GM23338 (cell line): ENCODE measurements around the gene GSTA5. TPM values are rescaled to one million over a fixed set of nuclear protein-coding genes. Genes with fewer than 3 reads are reported as not detected.

Experiments used
- ATAC-seq: fragments of 200-7000 bp; cut with Tn5 transposase; 3 replicates; pipeline ENCODE4 v1.9.1; 2020
- DNase-seq: peaks from one replicate; pipeline ENCODE4 v3.0.0-alpha.2; 2015; ENCODE audit warnings: low spot score
- H2AFZ ChIP-seq: fragments of 200-600 bp; sonication (generic); 2 replicates; pipeline ENCODE4 v1.8.0; 2016; ENCODE audit warnings: antibody characterized with exemption, mild to moderate bottlenecking, moderate library complexity
- H3F3A ChIP-seq: fragments of 200-600 bp; sonication (generic); replicated peaks from 2 replicates; pipeline ENCODE4 v1.8.0; 2017; ENCODE audit warnings: antibody characterized with exemption, mixed run types, low read depth
- H3K27ac ChIP-seq: fragments of 200-600 bp; sonication (generic); 2 replicates; pipeline ENCODE4 v1.6.1; 2016; ENCODE audit warnings: low read depth
- H3K27me3 ChIP-seq: fragments of 200-600 bp; sonication (generic); 2 replicates; pipeline ENCODE4 v1.8.0; 2016; ENCODE audit warnings: mild to moderate bottlenecking, mixed run types, moderate library complexity; ENCODE audit not compliant: insufficient read depth
- H3K36me3 ChIP-seq: fragments of 200-600 bp; sonication (generic); 2 replicates; pipeline ENCODE4 v1.8.0; 2016; ENCODE audit warnings: mild to moderate bottlenecking; ENCODE audit not compliant: insufficient read depth
- H3K4me1 ChIP-seq: fragments of 200-600 bp; sonication (generic); 2 replicates; pipeline ENCODE4 v1.8.0; 2016; ENCODE audit warnings: mild to moderate bottlenecking, moderate library complexity; ENCODE audit not compliant: insufficient read depth
- H3K4me2 ChIP-seq: fragments of 200-600 bp; sonication (generic); 2 replicates; pipeline ENCODE4 v1.7.1; 2017; ENCODE audit warnings: mixed run types
- H3K4me3 ChIP-seq: fragments of 200-600 bp; sonication (generic); 2 replicates; pipeline ENCODE4 v1.6.1; 2016; ENCODE audit warnings: mixed run types
- H3K79me2 ChIP-seq: fragments of 200-600 bp; sonication (generic); replicated peaks from 2 replicates; pipeline ENCODE4 v1.8.0; 2017; ENCODE audit warnings: mild to moderate bottlenecking; ENCODE audit not compliant: insufficient read depth
- H3K9me2 ChIP-seq: fragments of 200-600 bp; sonication (generic); 2 replicates; pipeline ENCODE4 v1.8.0; 2017; ENCODE audit not compliant: insufficient read depth
- H4K20me1 ChIP-seq: fragments of 200-600 bp; sonication (generic); replicated peaks from 2 replicates; pipeline ENCODE4 v1.8.0; 2017; ENCODE audit warnings: mild to moderate bottlenecking; ENCODE audit not compliant: insufficient read depth
- H3K27ac Mint-ChIP-seq: 2 replicates; pipeline ENCODE4 v1.8.0; 2020; ENCODE audit warnings: inconsistent platforms, mild to moderate bottlenecking, moderate library complexity, mixed read lengths
- H3K27me3 Mint-ChIP-seq: 3 replicates; pipeline ENCODE4 v1.8.0; 2022; ENCODE audit warnings: low read depth, mild to moderate bottlenecking, moderate library complexity, mixed read lengths, inconsistent platforms; ENCODE audit not compliant: insufficient read depth, poor library complexity
- H3K36me3 Mint-ChIP-seq: 3 replicates; pipeline ENCODE4 v1.8.0; 2021; ENCODE audit warnings: low read depth, mild to moderate bottlenecking, inconsistent platforms, moderate library complexity, mixed read lengths
- H3K4me1 Mint-ChIP-seq: 3 replicates; pipeline ENCODE4 v1.8.0; 2020; ENCODE audit warnings: mild to moderate bottlenecking, inconsistent platforms, mixed read lengths
- H3K4me3 Mint-ChIP-seq: 3 replicates; pipeline ENCODE4 v1.8.0; 2021; ENCODE audit warnings: moderate library complexity, mild to moderate bottlenecking, inconsistent platforms, mixed read lengths
- H3K9me3 Mint-ChIP-seq: 3 replicates; pipeline ENCODE4 v1.8.0; 2020; ENCODE audit warnings: moderate library complexity, mild to moderate bottlenecking, inconsistent platforms, mixed read lengths
- CREB1 ChIP-seq: fragments of 250-450 bp; sonication (Bioruptor Pico); IDR thresholded peaks from 2 replicates; pipeline ENCODE4 v1.5.0; 2020; ENCODE audit warnings: low read depth, mild to moderate bottlenecking, moderate library complexity
- EZH2 ChIP-seq: fragments of 200-600 bp; sonication (generic); IDR thresholded peaks from one replicate; pipeline ENCODE4 v1.8.0; 2017; ENCODE audit warnings: antibody characterized with exemption, mild to moderate bottlenecking, low read depth; ENCODE audit not compliant: unreplicated experiment
- EZH2phosphoT487 ChIP-seq: fragments of 200-600 bp; sonication (generic); IDR thresholded peaks from one replicate; pipeline ENCODE4 v1.8.1; 2018; ENCODE audit warnings: antibody characterized with exemption; ENCODE audit not compliant: unreplicated experiment
- JUNB ChIP-seq: IDR thresholded peaks from one replicate; pipeline ENCODE4 v1.6.1; 2016; ENCODE audit warnings: antibody characterized with exemption; ENCODE audit not compliant: unreplicated experiment
- NANOG ChIP-seq: IDR thresholded peaks from 2 replicates; pipeline ENCODE4 v1.6.1; 2016; ENCODE audit warnings: antibody characterized with exemption, borderline replicate concordance
- POLR2AphosphoS5 ChIP-seq: IDR thresholded peaks from 2 replicates; pipeline ENCODE4 v1.6.1; 2016; ENCODE audit warnings: antibody characterized with exemption, low read depth
- REST ChIP-seq: IDR thresholded peaks from one replicate; pipeline ENCODE4 v1.6.1; 2018; ENCODE audit warnings: antibody characterized with exemption; ENCODE audit not compliant: unreplicated experiment
- STAT1 ChIP-seq: IDR thresholded peaks from one replicate; pipeline ENCODE4 v1.6.1; 2016; ENCODE audit warnings: antibody characterized with exemption; ENCODE audit not compliant: unreplicated experiment
- ZNF114 ChIP-seq: fragments of 250-450 bp; sonication (Bioruptor Pico); IDR thresholded peaks from 2 replicates; pipeline ENCODE4 v1.5.0; 2020; ENCODE audit warnings: mild to moderate bottlenecking, moderate library complexity
- ZNF331 ChIP-seq: fragments of 250-450 bp; sonication (Bioruptor Pico); IDR thresholded peaks from 2 replicates; pipeline ENCODE4 v1.5.0; 2020; ENCODE audit warnings: low read depth, mild to moderate bottlenecking, moderate library complexity
- ZNF462 ChIP-seq: fragments of 250-450 bp; sonication (Bioruptor Pico); IDR thresholded peaks from 2 replicates; pipeline ENCODE4 v1.5.0; 2020; ENCODE audit warnings: mild to moderate bottlenecking, moderate library complexity
- polyA plus RNA-seq: library from polyadenylated mRNA; unstranded; fragments of >200 nt; fragmentation: Nextera tagmentation; extraction: Ambion mirVana; gene quantifications from 2 replicates; pipeline ENCODE4 v1.2.1, GENCODE V29; 2016
- total RNA-seq: library from RNA; depleted of rRNA; stranded (reverse); fragments of >200 nt; shearing (Covaris generic); gene quantifications from 2 replicates; pipeline ENCODE4 v1.2.3, GENCODE V29; 2014
- TF ChIP-seq, protein P1 (sequence below), 2 experiments: fragments of 200-600 bp in 1 of 2; sonication (generic) in 1 of 2; conservative IDR thresholded peaks; 2 replicates each; pipeline versions ENCODE4 v1.5.1 to v1.6.1; 2016 to 2017; ENCODE audit warnings: antibody characterized with exemption in 2 of 2, low read depth in 2 of 2, mild to moderate bottlenecking in 2 of 2, moderate library complexity in 1 of 2
- TF ChIP-seq, protein P2 (sequence below): IDR thresholded peaks from 2 replicates; pipeline ENCODE4 v1.6.1; 2016; ENCODE audit warnings: antibody characterized with exemption

Gene GSTA5
- total and polyA plus RNA-seq, 2 experiments from 2014 or later = not detected

- Histone ChIP-seq H3K4me1 (no peaks in the 10 kb centered on the region), H3K4me2 (no peak overlapping the region), H4K20me1 (no peaks in the 10 kb centered on the region), H3F3A (no peaks in the 10 kb centered on the region), H3K36me3 (no peaks in the 10 kb centered on the region), H3K27me3 (no peaks in the 10 kb centered on the region), H3K79me2 (no peaks in the 10 kb centered on the region), H3K27ac (no peak overlapping the region), H3K4me3 (no peak overlapping the region), H2AFZ (no peak overlapping the region), H3K9me2 (no peaks in the 10 kb centered on the region)
- H3K27me3 Mint-ChIP-seq = no peaks in the 10 kb centered on the region
- DNase-seq = no peak
- H3K9me3 Mint-ChIP-seq = peaks cover 19% of the 10 kb centered on the region
- H3K4me3 Mint-ChIP-seq = no peak overlapping the region
- H3K36me3 Mint-ChIP-seq = peaks cover 11% of the 10 kb centered on the region; the same call in 2 of the 3 replicates
- TF ChIP-seq, protein P1, sequence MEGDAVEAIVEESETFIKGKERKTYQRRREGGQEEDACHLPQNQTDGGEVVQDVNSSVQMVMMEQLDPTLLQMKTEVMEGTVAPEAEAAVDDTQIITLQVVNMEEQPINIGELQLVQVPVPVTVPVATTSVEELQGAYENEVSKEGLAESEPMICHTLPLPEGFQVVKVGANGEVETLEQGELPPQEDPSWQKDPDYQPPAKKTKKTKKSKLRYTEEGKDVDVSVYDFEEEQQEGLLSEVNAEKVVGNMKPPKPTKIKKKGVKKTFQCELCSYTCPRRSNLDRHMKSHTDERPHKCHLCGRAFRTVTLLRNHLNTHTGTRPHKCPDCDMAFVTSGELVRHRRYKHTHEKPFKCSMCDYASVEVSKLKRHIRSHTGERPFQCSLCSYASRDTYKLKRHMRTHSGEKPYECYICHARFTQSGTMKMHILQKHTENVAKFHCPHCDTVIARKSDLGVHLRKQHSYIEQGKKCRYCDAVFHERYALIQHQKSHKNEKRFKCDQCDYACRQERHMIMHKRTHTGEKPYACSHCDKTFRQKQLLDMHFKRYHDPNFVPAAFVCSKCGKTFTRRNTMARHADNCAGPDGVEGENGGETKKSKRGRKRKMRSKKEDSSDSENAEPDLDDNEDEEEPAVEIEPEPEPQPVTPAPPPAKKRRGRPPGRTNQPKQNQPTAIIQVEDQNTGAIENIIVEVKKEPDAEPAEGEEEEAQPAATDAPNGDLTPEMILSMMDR (conservative IDR thresholded peaks at IDR 0.05; ENCODE audit: low read depth in 2 of 2) = no peak
- TF ChIP-seq EZH2 (no peak), NANOG (no peak), ZNF462 (no peak), REST (no peak), STAT1 (no peak), POLR2AphosphoS5 (no peak), ZNF331 (CRISPR knock-in tag) (no peak), ZNF114 (CRISPR knock-in tag) (no peak), CREB1 (CRISPR knock-in tag) (no peak), JUNB (no peak), EZH2phosphoT487 (no peak)
- TF ChIP-seq, protein P2, sequence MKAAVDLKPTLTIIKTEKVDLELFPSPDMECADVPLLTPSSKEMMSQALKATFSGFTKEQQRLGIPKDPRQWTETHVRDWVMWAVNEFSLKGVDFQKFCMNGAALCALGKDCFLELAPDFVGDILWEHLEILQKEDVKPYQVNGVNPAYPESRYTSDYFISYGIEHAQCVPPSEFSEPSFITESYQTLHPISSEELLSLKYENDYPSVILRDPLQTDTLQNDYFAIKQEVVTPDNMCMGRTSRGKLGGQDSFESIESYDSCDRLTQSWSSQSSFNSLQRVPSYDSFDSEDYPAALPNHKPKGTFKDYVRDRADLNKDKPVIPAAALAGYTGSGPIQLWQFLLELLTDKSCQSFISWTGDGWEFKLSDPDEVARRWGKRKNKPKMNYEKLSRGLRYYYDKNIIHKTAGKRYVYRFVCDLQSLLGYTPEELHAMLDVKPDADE = no peak
- ATAC-seq = no peak
- H3K27ac Mint-ChIP-seq = no peak overlapping the region
- H3K4me1 Mint-ChIP-seq = no peaks in the 10 kb centered on the region
Observed at GRCh38 chr6:52846002-52846401, 5.4 kb upstream of the GSTA5 start.
